HCT116 (cell line): ENCODE results near the gene ZNF584. TPM values are rescaled to one million over a fixed set of nuclear protein-coding genes. Genes with fewer than 3 reads are reported as not detected.

ENCODE experiments used
- ATAC-seq: fragments of 200-7000 bp; cut with Tn5 transposase; 2 replicates; pipeline ENCODE4 v1.9.1; 2020; ENCODE audit warnings: mild to moderate bottlenecking, moderate library complexity
- BruUV-seq: library from RNA; stranded (reverse); fragments of 400-500 nt; replicated peaks from 2 replicates; lab custom pipeline; 2021; lab: Mats Ljungman, UMichigan
- CTCF ChIA-PET: fragments of 300-600 bp; sonication (Branson Sonifier 250); formaldehyde crosslinking; loops from one replicate; lab custom pipeline; 2021; ENCODE audit warnings: antibody characterized with exemption; lab: Charles Lee
- POLR2A ChIA-PET: fragments of 300-600, 350-600 bp; sonication (Branson Sonifier 250); formaldehyde crosslinking; loops from one replicate; lab custom pipeline; 2021; ENCODE audit warnings: antibody characterized with exemption; lab: Charles Lee
- RAD21 ChIA-PET, 2 experiments: fragments of 300-600 bp; sonication (Branson Sonifier 250); formaldehyde crosslinking; loops; one replicate each; lab custom pipeline; 2023; ENCODE audit warnings: low total read pairs in 2 of 2; ENCODE audit not compliant: uncharacterized antibody in 2 of 2, unreplicated experiment in 2 of 2, low non-redundant PET in 1 of 2; lab: Charles Lee
- DNase-seq: peaks from one replicate; pipeline ENCODE4 v3.0.0-alpha.2; 2010; ENCODE audit warnings: low read depth, low spot score
- H2AFZ ChIP-seq: fragments of 200-600 bp; shearing (Covaris generic), sonication (generic); 2 replicates; pipeline ENCODE4 v1.6.1; 2017; ENCODE audit warnings: low read depth, mixed run types, mixed read lengths, antibody characterized with exemption, low read length; ENCODE audit not compliant: poor library complexity, severe bottlenecking
- H3K27ac ChIP-seq: 2 replicates; pipeline ENCODE4 v1.5.1; 2012; ENCODE audit warnings: low read depth, low read length
- H3K27me3 ChIP-seq: fragments of 200-600 bp; sonication (generic); 2 replicates; pipeline ENCODE4 v1.6.1; 2016; ENCODE audit warnings: mixed run types, low read length, mixed read lengths; ENCODE audit not compliant: insufficient read depth
- H3K36me3 ChIP-seq, 2 experiments: fragments of 200-500 bp in 1 of 2; fragments of 200-600 bp in 1 of 2; sonication (Bioruptor generic) in 1 of 2; sonication (generic) in 1 of 2; 2 replicates each; pipeline versions ENCODE4 v1.5.1 to v1.6.1; 2014 to 2016; ENCODE audit warnings: low read length in 2 of 2, inconsistent platforms in 1 of 2, mixed read lengths in 1 of 2, mixed run types in 1 of 2; ENCODE audit not compliant: insufficient read depth in 2 of 2, control insufficient read depth in 1 of 2
- H3K4me1 ChIP-seq, 2 experiments: fragments of 200-600 bp in 1 of 2; sonication (generic) in 1 of 2; 2 replicates each; pipeline versions ENCODE4 v1.5.1 to v1.6.1; 2012 to 2017; ENCODE audit warnings: low read length in 2 of 2, inconsistent platforms in 1 of 2, mild to moderate bottlenecking in 1 of 2, mixed read lengths in 1 of 2, mixed run types in 1 of 2, moderate library complexity in 1 of 2; ENCODE audit not compliant: insufficient read depth in 2 of 2, control insufficient read depth in 1 of 2
- H3K4me2 ChIP-seq: fragments of 200-600 bp; sonication (generic); 2 replicates; pipeline ENCODE4 v1.6.1; 2017; ENCODE audit warnings: mixed run types, low read length, mixed read lengths
- H3K4me3 ChIP-seq, 2 experiments: fragments of 200-600 bp in 1 of 2; sonication (generic) in 1 of 2; replicated peaks in 1 of 2; 2 replicates each; pipeline ENCODE4 v1.5.1; 2011 to 2016; ENCODE audit warnings: low read length in 2 of 2, control low read depth in 1 of 2, low read depth in 1 of 2, mild to moderate bottlenecking in 1 of 2, mixed read lengths in 1 of 2, mixed run types in 1 of 2
- H3K79me2 ChIP-seq: fragments of 200-600 bp; sonication (generic); 2 replicates; pipeline ENCODE4 v1.6.1; 2017; ENCODE audit warnings: mild to moderate bottlenecking, mixed run types, low read length, moderate library complexity, mixed read lengths; ENCODE audit not compliant: insufficient read depth
- H3K9ac ChIP-seq: fragments of 200-600 bp; sonication (generic); 2 replicates; pipeline ENCODE4 v1.6.1; 2016; ENCODE audit warnings: low read length, mixed read lengths
- H3K9me2 ChIP-seq: fragments of 200-600 bp; sonication (generic), shearing (Covaris generic); 2 replicates; pipeline ENCODE4 v1.6.1; 2017; ENCODE audit warnings: mixed run types, mild to moderate bottlenecking, moderate library complexity; ENCODE audit not compliant: insufficient read depth
- H3K9me3 ChIP-seq, 2 experiments: fragments of 200-500 bp in 1 of 2; fragments of 200-600 bp in 1 of 2; sonication (Bioruptor generic) in 1 of 2; sonication (generic) in 1 of 2; 2 replicates each; pipeline ENCODE4 v1.6.1; 2014 to 2017; ENCODE audit warnings: low read length in 2 of 2, mixed read lengths in 2 of 2, inconsistent platforms in 1 of 2, low read depth in 1 of 2, mild to moderate bottlenecking in 1 of 2, mixed run types in 1 of 2, moderate library complexity in 1 of 2; ENCODE audit not compliant: control insufficient read depth in 1 of 2, insufficient read depth in 1 of 2
- H4K20me1 ChIP-seq: fragments of 200-600 bp; sonication (generic), shearing (Covaris generic); 2 replicates; pipeline ENCODE4 v1.6.1; 2017; ENCODE audit warnings: mixed run types, mild to moderate bottlenecking, moderate library complexity; ENCODE audit not compliant: insufficient read depth
- CBX3 ChIP-seq: IDR thresholded peaks from 2 replicates; pipeline ENCODE4 v1.6.1; 2012; ENCODE audit warnings: low read depth
- CEBPB ChIP-seq: IDR thresholded peaks from 2 replicates; pipeline ENCODE4 v1.6.1; 2012; ENCODE audit warnings: low read depth
- EGR1 ChIP-seq: IDR thresholded peaks from 2 replicates; pipeline ENCODE4 v1.6.1; 2012; ENCODE audit warnings: low read depth
- EZH2phosphoT487 ChIP-seq: fragments of 200-600 bp; IDR thresholded peaks from 2 replicates; pipeline ENCODE4 v1.6.1; 2018; ENCODE audit warnings: antibody characterized with exemption, borderline replicate concordance
- FOSL1 ChIP-seq: IDR thresholded peaks from 2 replicates; pipeline ENCODE4 v1.6.1; 2012; ENCODE audit warnings: low read depth
- JUND ChIP-seq: IDR thresholded peaks from 2 replicates; pipeline ENCODE4 v1.6.1; 2012
- POLR2A ChIP-seq: IDR thresholded peaks from 2 replicates; pipeline ENCODE4 v1.7.0; 2011; ENCODE audit warnings: borderline replicate concordance; ENCODE audit not compliant: insufficient read depth, insufficient read length; ENCODE audit errors: extremely low read depth
- POLR2AphosphoS5 ChIP-seq: IDR thresholded peaks from 2 replicates; pipeline ENCODE4 v1.6.1; 2011; ENCODE audit warnings: mild to moderate bottlenecking, low read depth, low read length, moderate library complexity
- RAD21 ChIP-seq: IDR thresholded peaks from 2 replicates; pipeline ENCODE4 v1.6.1; 2012; ENCODE audit warnings: low read depth, mild to moderate bottlenecking
- SIN3A ChIP-seq: IDR thresholded peaks from 2 replicates; pipeline ENCODE4 v1.6.1; 2012; ENCODE audit warnings: low read depth
- SP1 ChIP-seq: IDR thresholded peaks from 2 replicates; pipeline ENCODE4 v1.6.1; 2012; ENCODE audit warnings: low read depth
- SRF ChIP-seq: IDR thresholded peaks from 2 replicates; pipeline ENCODE4 v1.6.1; 2012; ENCODE audit warnings: low read depth
- YY1 ChIP-seq: IDR thresholded peaks from 2 replicates; pipeline ENCODE4 v1.6.1; 2011; ENCODE audit warnings: low read length, low read depth, moderate library complexity, mild to moderate bottlenecking; ENCODE audit not compliant: insufficient replicate concordance; ENCODE audit errors: extremely low read depth
- ZFX ChIP-seq: fragments of 450-650 bp; IDR thresholded peaks from 2 replicates; pipeline ENCODE4 v1.6.1; 2017
- intact Hi-C: fragments of 100-400 bp; cut with micrococcal nuclease; formaldehyde crosslinking; loops from 2 replicates; pipeline ENCODE4 v1.10.0; 2022
- total RNA-seq: library from RNA; stranded (reverse); gene quantifications from one replicate; pipeline ENCODE4 v1.2.1, GENCODE V29; 2021; ENCODE audit not compliant: unreplicated experiment
- TF ChIP-seq, protein P1 (sequence below): IDR thresholded peaks from 2 replicates; pipeline ENCODE4 v1.6.1; 2011; ENCODE audit warnings: mild to moderate bottlenecking, low read length, moderate library complexity; ENCODE audit not compliant: insufficient replicate concordance; ENCODE audit errors: extremely low read depth
- TF ChIP-seq, protein P2 (sequence below): IDR thresholded peaks from 2 replicates; pipeline ENCODE4 v1.6.1; 2012; ENCODE audit warnings: low read depth
- TF ChIP-seq, protein P3 (sequence below): IDR thresholded peaks from 2 replicates; pipeline ENCODE4 v1.6.1; 2012

Gene ZNF584
- total RNA-seq, 1 experiment from 2014 or later, result 25.8 TPM

GRCh38 chr19:58398087-58398486 is 10.4 kb upstream of the ZNF584 start (continued):
- TF ChIP-seq, protein P1, sequence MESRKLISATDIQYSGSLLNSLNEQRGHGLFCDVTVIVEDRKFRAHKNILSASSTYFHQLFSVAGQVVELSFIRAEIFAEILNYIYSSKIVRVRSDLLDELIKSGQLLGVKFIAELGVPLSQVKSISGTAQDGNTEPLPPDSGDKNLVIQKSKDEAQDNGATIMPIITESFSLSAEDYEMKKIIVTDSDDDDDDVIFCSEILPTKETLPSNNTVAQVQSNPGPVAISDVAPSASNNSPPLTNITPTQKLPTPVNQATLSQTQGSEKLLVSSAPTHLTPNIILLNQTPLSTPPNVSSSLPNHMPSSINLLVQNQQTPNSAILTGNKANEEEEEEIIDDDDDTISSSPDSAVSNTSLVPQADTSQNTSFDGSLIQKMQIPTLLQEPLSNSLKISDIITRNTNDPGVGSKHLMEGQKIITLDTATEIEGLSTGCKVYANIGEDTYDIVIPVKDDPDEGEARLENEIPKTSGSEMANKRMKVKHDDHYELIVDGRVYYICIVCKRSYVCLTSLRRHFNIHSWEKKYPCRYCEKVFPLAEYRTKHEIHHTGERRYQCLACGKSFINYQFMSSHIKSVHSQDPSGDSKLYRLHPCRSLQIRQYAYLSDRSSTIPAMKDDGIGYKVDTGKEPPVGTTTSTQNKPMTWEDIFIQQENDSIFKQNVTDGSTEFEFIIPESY, result no peak
- no peak for TF ChIP-seq SP1
- TF ChIP-seq, protein P2, sequence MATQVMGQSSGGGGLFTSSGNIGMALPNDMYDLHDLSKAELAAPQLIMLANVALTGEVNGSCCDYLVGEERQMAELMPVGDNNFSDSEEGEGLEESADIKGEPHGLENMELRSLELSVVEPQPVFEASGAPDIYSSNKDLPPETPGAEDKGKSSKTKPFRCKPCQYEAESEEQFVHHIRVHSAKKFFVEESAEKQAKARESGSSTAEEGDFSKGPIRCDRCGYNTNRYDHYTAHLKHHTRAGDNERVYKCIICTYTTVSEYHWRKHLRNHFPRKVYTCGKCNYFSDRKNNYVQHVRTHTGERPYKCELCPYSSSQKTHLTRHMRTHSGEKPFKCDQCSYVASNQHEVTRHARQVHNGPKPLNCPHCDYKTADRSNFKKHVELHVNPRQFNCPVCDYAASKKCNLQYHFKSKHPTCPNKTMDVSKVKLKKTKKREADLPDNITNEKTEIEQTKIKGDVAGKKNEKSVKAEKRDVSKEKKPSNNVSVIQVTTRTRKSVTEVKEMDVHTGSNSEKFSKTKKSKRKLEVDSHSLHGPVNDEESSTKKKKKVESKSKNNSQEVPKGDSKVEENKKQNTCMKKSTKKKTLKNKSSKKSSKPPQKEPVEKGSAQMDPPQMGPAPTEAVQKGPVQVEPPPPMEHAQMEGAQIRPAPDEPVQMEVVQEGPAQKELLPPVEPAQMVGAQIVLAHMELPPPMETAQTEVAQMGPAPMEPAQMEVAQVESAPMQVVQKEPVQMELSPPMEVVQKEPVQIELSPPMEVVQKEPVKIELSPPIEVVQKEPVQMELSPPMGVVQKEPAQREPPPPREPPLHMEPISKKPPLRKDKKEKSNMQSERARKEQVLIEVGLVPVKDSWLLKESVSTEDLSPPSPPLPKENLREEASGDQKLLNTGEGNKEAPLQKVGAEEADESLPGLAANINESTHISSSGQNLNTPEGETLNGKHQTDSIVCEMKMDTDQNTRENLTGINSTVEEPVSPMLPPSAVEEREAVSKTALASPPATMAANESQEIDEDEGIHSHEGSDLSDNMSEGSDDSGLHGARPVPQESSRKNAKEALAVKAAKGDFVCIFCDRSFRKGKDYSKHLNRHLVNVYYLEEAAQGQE, result no peak

GRCh38 chr19:58398545-58398944 is 9.9 kb upstream of the ZNF584 start:
- H3K4me1 ChIP-seq, result peaks cover 29 to 41% of the 10 kb centered on the region in 2 experiments
- H3K4me2 ChIP-seq, result no peak overlapping the region
- H3K9me3 ChIP-seq, result no peaks in the 10 kb centered on the region
- DNase-seq (no peak), ATAC-seq (no peak)
- H3K27ac ChIP-seq, result no peak overlapping the region
- H3K36me3 ChIP-seq, result peaks cover 5 to 18% of the 10 kb centered on the region in 2 experiments; a peak in 2 of 4 replicates
- no TSS peak for BruUV-seq
- no peak overlapping the region for H3K9ac ChIP-seq
- intact Hi-C loops, result no loop called here
- ChIA-PET RAD21 (no interaction called here), CTCF (no interaction called here), POLR2A (no interaction called here)
- H2AFZ ChIP-seq, result no peak overlapping the region
- H3K4me3 ChIP-seq, result no peak overlapping the region
- H3K27me3 ChIP-seq, result no peaks in the 10 kb centered on the region
- peaks cover 15% of the 10 kb centered on the region for H3K79me2 ChIP-seq
- no peaks in the 10 kb centered on the region for H3K9me2 ChIP-seq
- H4K20me1 ChIP-seq, result peaks cover 7% of the 10 kb centered on the region; the same call in 1 of the 2 replicates
- no peak for TF ChIP-seq EGR1
- TF ChIP-seq, protein P1, result no peak
- TF ChIP-seq SIN3A, result no peak
- no peak for TF ChIP-seq FOSL1
- TF ChIP-seq SRF, result no peak
- TF ChIP-seq POLR2A, result no peak
- no peak for TF ChIP-seq CBX3
- TF ChIP-seq RAD21, result no peak
- no peak for TF ChIP-seq POLR2AphosphoS5
- TF ChIP-seq JUND, result no peak
- TF ChIP-seq ZFX, result no peak
- no peak for TF ChIP-seq EZH2phosphoT487
- TF ChIP-seq, protein P3, sequence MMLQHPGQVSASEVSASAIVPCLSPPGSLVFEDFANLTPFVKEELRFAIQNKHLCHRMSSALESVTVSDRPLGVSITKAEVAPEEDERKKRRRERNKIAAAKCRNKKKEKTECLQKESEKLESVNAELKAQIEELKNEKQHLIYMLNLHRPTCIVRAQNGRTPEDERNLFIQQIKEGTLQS, result no peak
- no peak for TF ChIP-seq YY1
- TF ChIP-seq SP1, result no peak
- no peak for TF ChIP-seq CEBPB
